GM10248 (cell line): ENCODE measurements around the gene LINGO4.

Experiments
- CTCF ChIA-PET: fragments of 300-600 bp; sonication (Branson Sonifier 250); formaldehyde crosslinking; extraction: SDS; loops from one replicate; lab custom pipeline; 2021; ENCODE audit warnings: antibody characterized with exemption; lab: Yijun Ruan, JAX
- POLR2A ChIA-PET: fragments of 350-650 bp; sonication (Branson Sonifier 250); formaldehyde crosslinking; extraction: SDS; loops from one replicate; lab custom pipeline; 2020; ENCODE audit warnings: antibody characterized with exemption; lab: Yijun Ruan, JAX
- DNase-seq: peaks from one replicate; pipeline ENCODE4 v3.0.0; 2012; ENCODE audit errors: extremely low spot score
- TF ChIP-seq, protein P1 (sequence below): IDR thresholded peaks from 2 replicates; pipeline ENCODE4 v1.5.1; 2012; ENCODE audit warnings: mild to moderate bottlenecking, low read depth; ENCODE audit errors: extremely low read depth, missing control alignments, control extremely low read depth

Gene LINGO4

GRCh38 chr1:151817353-151817730 is 12.1 kb upstream of the LINGO4 start:
- no peak for DNase-seq
- TF ChIP-seq, protein P1, sequence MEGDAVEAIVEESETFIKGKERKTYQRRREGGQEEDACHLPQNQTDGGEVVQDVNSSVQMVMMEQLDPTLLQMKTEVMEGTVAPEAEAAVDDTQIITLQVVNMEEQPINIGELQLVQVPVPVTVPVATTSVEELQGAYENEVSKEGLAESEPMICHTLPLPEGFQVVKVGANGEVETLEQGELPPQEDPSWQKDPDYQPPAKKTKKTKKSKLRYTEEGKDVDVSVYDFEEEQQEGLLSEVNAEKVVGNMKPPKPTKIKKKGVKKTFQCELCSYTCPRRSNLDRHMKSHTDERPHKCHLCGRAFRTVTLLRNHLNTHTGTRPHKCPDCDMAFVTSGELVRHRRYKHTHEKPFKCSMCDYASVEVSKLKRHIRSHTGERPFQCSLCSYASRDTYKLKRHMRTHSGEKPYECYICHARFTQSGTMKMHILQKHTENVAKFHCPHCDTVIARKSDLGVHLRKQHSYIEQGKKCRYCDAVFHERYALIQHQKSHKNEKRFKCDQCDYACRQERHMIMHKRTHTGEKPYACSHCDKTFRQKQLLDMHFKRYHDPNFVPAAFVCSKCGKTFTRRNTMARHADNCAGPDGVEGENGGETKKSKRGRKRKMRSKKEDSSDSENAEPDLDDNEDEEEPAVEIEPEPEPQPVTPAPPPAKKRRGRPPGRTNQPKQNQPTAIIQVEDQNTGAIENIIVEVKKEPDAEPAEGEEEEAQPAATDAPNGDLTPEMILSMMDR = no peak
- ChIA-PET POLR2A (no interaction called here), CTCF (interaction anchor here (1.2 to 1.9 kb wide), 2 partner anchors 9 to 10 kb away, joined by 3 to 7 read pairs; no protein-coding TSS in a partner anchor)

DNA sequence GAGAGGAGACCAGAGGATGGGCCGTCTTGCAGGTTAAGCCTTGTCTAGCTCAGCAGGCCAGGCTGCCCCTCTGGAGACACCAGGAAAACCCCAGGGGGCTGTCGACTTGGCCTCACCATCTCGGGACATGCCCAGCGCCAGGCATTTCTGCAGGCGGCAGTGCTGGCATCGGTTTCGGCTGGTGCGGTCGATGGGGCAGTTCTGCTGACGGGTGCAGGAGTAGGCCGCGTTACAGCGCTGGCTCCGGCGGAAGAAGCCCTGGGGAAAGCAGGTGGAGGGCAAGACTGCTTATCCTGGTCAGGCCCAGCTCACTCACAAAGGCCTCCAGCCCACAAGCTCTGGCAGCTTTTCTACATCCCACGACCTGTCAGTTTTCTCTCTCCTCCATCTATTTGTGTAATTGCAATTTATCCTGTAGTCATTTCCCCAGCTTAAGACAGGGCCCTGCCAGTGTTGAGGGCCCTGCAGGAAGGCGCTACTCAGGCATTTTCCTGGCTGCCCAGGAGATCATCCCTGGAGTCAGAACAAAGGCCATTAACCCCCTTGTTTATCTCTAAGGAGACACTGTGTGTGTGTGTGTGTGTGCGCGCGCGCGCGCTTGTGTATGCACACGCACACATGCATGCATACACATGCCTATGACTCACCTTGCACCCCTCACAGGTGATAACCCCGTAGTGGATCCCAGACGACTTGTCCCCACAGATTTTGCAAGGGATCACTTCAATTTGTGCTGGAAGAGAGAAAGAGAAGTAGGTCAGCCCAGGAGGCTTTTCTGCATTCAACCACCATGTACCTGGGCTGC is 11.5 kb upstream of the LINGO4 start:
- POLR2A ChIA-PET = interaction anchor here (0.6 kb wide), 1 partner anchor 369 kb away, joined by 5 read pairs; no protein-coding TSS in a partner anchor
- CTCF ChIA-PET = interaction anchor here (1.2 to 1.9 kb wide), 2 partner anchors 8 to 11 kb away, joined by 3 to 7 read pairs; no protein-coding TSS in a partner anchor
- DNase-seq = no peak
- TF ChIP-seq, protein P1 = no peak

DNA sequence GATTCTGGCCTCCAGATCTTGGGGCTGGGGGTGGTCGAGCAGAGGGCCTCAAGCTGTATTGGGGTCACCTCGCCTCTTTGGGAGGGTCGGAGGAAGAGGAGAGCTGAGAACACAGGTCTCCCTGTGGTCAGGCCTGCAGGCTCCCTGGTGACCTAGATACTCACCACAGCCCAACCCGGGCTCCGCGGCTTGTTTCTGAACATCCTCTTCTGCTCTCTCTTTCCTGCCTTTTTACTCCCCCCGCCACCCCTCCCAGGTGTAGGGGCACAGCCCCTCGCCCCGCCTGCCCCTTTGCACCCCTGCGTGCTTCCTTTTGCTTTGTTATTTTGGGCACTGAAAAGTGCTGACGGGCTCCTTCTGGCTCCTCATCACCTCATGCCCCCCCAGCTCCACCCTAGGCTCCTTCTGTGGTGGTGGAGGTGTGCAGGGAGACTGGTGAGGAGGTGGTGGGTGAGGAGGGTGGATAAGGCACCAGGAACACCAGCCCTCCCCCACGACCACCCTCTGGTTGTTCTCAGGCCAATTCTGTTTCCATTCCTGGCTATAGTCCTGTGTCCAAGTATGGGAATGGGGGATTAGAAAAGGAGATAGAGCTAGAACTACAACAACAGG is 10.6 kb upstream of the LINGO4 start:
- DNase-seq = no peak
- ChIA-PET POLR2A (no interaction called here), CTCF (no interaction called here)
- TF ChIP-seq, protein P1 = no peak

GRCh38 chr1:151814971-151815545 is 9.8 kb upstream of the LINGO4 start:
- TF ChIP-seq, protein P1 = no peak
- ChIA-PET CTCF (no interaction called here), POLR2A (no interaction called here)
- no peak for DNase-seq

GRCh38 chr1:151814426-151814825 is 9.2 kb upstream of the LINGO4 start:
- no peak for DNase-seq
- TF ChIP-seq, protein P1 = no peak
- ChIA-PET POLR2A (no interaction called here), CTCF (no interaction called here)

DNA sequence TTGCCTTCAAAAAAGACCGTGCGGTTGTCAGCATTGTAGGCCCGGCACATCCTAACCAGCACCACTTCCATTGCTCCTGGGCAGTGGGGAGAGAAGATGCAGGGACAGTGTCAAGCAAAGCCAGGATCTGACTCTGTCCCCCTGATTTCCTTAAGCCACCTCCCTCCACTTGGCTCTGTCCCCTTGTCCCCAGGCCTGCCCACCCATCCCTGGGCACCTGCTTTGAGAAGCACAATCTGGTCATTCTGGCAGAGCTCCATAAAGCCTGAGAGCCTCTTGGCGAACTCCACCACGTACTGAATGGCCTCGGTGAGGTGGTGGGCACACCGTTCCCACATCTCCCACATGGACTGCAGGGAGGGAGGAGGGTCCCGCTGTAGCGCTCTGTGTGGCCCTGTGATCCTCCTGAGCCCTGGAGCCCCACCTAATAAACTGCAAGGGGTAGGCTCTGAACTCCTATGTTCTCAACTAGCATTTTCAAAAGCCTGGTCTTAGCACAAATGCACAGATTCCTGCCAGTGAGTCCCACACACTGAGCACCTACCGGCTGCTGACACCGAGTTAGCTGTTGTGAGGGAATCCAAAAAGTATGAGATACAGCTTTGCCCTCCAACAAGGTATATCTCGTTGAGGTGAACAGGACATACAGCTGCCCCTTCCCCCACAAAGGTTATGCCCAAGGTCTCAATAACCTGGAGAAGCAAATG is 8.2 kb upstream of the LINGO4 start:
- no peak for DNase-seq
- POLR2A ChIA-PET = no interaction called here
- CTCF ChIA-PET = no interaction called here
- TF ChIP-seq, protein P1 = no peak
